Hippocampal formation (tissue), 2 donors: ENCODE measurements around the gene UGT3A1.

Experiments
- DNase-seq, 2 donors: peaks; one replicate each; lab custom pipeline; 2025; lab: John Stamatoyannopoulos, UW

UGT3A1 gene

DNA sequence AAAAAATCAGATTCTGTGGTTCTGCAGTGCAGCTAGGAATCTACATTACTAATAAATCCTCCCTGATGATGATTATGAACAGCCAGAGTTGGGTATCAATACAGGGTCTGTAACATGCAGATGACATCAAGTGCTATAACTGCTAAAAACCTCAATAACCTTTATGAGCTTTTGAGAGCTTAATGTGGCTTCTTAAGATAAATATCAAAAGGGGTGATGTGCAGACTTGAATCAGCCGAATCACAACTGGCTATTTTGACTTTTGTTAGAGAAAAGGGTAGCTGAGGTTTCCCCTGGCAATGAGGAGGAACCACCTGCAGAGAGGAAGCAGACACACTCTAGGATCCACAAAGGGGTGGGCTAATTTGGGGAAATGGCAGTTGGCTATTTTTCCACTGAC is 83.0 kb downstream of the UGT3A1 start:
- no peak for DNase-seq

DNA sequence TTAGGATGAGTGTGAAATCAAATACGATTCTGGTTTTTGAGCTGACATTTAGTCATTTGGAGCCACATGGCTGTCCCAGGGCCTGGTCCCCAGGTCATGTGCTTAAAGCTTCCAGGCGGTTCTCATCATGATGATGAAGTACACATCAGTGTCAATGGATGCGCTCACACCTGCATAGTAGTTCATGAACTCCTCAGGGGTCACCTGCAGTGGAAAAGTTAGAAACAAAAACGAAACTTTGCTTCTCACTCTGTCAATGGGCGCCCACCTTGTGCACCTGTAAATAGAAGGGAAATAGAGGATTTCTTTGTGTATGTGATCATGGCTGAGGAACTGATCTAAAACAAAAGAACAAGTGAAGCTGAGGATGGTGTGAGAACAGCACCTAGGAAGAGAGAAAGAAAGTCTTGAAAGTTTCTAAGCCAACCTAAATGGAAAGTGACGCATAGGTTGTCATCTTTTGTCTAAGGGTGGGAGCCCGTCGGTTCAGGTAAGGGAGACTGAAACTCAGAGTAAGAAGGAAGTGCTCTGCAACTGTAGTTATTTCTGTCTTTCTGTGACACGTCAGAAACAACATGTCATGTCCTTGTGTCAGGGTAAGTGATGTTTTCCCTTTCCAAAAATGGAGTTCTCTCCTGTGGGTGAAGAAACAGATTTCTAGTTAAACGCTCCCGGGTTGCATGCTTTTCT is 86.6 kb downstream of the UGT3A1 start:
- no peak for DNase-seq

DNA sequence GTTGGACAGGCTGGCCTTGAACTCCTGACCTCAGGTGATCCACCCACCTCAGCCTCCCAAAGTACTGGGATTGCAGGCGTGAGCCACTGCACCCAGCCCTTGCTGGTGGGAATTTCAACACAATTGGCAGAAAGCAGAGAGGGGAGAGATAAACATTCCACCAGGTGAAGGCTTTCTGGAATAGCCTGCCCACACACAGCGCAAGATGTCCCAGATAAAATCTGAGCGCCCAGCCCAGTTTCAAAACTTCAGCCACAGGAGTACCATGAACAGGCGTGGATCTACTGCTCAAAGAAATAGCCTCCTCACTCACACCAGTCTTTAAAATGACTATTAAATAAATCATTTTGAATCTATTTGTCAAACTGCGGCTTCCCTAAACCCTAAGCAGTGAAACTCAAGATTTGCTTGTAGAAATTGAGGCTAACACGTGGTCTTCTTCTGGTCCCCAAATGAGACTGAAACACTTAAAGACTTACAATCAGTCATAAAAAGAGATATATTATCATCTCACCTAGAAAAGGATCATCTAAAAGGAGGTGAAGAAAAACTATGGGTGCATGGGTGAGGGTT is 87.5 kb downstream of the UGT3A1 start:
- no peak for DNase-seq

DNA sequence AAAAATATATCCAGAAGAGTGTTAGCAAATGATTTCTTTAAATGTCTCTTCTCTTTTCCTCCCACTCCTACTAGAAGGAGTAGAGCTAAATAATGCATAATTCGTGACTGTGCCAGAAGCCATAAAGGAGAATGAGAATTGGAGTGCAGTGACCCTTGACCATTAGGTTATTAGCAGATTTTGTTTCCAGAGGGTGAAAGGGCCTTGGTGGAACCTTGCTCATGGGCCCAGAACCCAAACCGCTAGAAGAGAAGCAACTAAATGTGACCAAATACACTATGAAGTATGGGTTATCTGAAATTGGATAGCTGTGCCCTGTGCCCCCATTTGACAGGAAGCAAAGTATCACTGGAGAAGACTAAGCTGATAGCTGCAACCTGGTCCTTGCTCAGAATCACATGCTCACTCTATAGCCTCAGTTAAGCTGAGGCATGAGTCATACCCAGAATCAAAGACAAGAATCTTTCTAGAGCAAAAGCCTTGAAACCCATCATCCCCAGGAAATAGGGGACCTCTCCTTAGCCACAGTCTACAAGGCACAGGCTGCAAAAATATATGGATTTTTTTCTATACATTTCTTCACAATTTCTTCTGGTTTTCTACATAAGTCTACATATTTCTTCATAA is 89.0 kb downstream of the UGT3A1 start:
- no peak for DNase-seq
